Stimulated activated CD8-positive, alpha-beta memory T cell treated with anti-CD3 and anti-CD28 coated beads, Interleukin-7, amount 100 ng/mL, for 24 hours (primary cell): ENCODE results near the gene CRYL1.

Source experiments
- DNase-seq: peaks from one replicate; pipeline ENCODE4 v3.0.0-alpha.2; 2020; ENCODE audit warnings: low read depth

Gene CRYL1, protein sequence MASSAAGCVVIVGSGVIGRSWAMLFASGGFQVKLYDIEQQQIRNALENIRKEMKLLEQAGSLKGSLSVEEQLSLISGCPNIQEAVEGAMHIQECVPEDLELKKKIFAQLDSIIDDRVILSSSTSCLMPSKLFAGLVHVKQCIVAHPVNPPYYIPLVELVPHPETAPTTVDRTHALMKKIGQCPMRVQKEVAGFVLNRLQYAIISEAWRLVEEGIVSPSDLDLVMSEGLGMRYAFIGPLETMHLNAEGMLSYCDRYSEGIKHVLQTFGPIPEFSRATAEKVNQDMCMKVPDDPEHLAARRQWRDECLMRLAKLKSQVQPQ

DNA sequence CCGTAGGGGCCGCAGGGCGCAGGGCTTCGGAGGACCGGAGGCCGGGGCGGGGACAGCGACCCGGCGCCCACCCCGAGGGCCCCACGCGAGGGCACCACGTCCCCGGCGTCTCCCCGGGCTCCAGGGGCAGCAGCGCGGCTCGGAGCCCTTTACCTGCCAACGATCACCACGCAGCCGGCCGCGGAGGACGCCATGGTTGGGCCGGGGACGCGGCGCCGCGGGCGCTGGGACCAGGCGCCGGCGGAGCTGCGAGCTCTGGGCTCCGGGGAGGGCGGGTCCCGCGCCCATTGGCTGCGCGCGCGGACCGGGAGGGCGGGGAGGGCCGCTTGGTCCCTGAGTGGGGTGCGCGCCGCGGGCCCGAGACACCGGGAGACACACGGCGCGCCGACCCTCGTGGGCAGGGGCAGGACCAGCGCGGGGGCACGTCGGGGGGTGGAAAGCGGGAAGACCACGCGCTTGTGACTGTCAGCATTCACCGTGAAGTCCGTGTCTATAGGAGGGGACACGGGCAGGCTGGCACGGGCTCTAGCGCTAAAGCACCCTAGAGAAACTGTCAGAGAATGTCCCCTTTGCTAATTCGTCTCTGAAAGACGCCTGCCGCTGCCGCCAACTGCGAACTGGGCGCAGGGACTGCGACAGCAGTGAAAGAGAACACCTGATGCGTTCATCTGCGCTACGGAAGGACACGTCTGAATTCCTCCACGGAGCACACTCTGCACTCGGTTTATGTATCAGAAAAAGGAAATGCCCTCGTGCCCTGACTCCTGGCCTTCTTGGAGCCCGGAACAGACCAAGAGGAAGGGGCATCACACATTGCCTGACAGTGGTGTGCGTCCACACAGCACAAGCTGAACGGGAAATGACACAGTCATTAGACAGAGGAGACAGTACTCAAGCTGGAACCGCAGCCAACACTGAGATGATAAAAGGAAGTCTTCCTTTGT, at the start of gene CRYL1:
Gene CRYL1, minus strand, starts transcription at position 257 of the 944 bp plus-strand sequence. Its CDS starts 63 bp downstream, at position 194.
- DNase-seq: peak; percentile 38

DNA sequence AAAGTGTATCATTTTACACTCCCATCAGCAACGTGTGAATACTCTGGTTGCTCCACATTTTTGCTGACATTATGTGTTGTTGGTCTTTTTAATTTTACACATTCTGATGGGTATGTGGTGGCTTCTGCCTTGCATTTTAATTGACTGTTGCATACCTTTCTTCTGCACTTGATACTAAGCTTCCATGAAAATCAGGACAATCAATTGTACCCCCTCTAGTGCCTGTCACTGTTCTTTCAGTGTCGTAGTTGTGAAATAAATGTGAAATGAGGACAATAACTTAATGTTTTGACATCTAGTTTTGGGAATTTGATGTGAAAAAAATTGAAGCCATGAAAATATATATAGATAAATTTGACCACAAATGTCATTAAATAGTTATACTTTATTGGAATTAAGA, 48.0 kb upstream of the CRYL1 start:
- no peak for DNase-seq

DNA sequence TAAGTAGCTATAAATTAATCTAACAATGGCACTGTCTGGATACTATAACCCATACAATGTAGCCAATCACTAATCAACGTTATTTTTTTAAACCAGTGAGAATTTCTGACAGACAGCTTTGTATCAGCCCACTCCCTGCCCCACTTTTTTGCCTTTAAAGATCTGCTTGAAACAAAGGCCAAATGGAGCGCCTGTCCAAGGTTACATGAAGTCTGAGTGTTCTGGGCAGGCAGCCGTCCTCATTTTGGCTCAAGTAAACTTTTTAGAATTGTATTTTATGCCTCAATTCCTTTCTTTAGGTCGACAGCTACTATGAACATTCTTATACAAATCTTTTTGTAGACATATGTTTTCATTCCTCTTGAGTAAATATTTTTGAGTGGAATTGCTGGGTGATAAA, 47.5 kb upstream of the CRYL1 start:
- no peak for DNase-seq

DNA sequence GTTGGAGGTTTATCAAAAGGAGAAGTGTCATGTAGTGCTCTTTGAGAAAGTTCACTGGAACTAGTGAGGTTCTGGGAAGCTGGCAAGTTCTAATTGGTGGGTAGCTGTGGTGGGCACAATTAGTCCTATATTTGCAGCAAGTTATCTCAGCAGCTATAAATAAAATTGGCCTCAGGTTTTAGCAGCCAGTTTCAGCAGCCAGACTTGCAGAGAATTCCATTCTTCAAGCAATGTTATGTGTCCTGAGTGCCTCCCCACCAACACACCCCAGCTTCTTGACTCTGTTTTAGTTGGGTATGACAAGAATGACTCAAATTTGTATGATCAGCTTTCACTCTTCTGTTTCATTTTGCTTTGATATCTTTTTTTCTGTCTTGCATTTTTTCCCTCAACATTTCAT, 46.0 kb upstream of the CRYL1 start:
- no peak for DNase-seq

DNA sequence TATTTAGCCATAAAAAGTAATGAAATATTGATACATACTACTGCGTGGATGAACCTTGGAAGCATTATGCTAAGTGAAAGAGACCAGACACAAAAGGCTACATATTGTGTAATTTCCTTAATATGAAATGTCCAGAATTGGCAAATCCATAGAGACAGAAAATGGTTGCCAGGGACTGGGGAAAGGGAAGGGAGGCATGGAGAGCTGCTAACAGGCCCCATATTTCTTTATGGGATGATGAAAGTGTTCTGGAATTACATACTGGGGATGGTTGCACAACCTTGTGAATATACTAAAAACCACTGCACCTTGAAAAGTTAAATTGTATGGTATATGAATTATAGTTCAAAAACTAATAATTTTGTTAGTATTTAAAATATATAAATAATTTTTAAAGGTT, 44.9 kb upstream of the CRYL1 start:
- no peak for DNase-seq

DNA sequence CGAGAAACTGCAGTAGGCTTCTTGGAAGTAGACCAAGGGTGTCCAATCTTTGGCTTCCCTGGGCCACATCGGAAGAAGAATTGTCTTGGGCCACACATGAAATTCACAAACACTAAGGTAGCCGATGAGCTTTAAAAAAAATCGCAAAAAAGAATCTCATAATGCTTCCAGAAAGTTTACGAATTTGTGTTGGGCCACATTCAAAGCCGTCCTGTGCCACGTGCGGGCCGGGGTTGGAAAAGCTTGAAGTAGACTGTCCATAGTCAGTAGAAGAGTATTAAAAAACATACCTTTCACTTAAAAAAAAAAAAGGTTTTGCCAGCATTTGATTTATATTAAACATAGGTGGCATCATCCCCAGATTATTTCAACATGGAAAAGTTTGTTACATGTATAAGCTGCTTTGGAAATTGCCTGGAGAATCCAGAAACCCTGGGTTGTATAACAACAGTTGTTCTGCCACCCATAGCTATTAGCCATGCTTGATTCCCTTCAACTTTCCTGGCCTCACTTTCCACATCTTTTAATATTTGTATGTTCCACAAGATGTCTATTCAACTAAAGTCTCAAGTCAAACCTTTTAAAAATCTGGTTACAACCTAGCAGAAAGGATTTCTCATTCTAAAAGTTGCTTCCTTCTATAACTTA, 42.3 kb upstream of the CRYL1 start:
- DNase-seq: no peak

DNA sequence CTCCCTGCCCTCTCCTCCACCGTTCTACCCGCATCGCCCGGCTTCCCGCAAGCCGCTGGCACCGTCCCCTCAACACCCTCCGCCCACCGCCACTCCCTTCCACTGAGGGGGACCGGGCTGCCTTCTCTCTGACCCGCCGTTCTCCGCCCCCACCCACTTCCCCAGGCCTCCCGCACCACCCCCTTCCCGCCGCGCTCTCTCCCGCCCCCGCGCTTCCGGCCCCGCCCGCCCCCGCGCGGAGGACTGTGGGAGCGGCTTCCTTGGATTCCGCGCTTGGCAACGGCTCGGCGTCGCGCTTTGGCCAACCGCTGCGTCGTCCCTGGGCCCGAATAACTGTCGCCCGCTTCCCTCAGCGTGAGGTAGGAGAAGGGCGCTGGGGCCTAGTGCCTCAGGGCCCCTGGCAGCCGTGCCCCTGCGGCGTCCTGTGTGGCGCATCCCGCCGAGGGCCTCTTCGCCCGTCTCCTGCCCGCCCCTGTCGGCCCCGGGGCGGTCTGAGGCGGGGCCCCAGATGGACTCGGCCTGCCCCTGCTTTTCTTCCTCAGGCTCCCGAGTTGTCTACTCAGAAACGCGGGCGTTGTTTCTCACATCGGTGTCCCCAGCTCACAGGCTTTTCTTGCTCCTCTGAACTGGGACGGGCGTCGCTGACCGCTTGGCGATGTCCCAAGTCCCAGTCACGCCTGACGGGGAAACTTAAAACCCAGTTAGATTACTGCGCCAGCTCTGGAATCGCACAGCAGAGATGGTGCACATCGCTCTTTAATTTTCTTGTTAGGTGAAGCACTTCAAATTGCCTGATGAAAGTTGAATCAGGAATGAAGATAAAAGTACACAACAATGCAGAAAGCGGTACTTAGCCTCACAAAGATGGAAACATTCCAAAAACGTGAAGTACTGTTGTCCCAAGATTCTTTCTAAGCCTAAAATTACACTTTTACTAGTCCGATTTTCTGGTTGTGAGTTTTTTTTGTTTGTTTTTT, 41.5 kb upstream of the CRYL1 start, which contains the start of gene IFT88:
Gene IFT88, plus strand, starts transcription at position 260 of the 977 bp plus-strand sequence. CDS start 7,229 bp downstream, outside the sequence.
- DNase-seq: peak; percentile 66

DNA sequence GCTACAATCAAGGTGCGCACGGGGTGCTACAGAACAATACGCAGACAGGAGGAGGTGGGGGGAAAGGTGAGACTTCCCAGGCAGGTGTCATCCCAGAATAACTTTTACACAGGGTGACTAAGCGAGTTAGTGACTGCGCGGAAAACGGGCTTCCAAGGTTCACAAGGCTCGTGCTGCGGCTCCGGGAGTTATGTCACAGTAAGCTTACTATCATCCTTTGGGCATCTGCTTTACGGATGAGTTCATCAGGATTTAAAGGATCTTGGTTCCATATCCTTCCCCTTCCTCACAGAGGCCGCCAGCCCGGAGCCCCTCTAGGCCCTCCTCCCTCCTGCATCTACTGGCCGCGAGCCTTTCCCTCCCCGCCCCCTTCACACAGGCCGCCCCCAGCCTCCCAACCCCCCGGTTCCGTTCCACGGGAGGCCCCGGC, 40.8 kb upstream of the CRYL1 start:
- no peak for DNase-seq

DNA sequence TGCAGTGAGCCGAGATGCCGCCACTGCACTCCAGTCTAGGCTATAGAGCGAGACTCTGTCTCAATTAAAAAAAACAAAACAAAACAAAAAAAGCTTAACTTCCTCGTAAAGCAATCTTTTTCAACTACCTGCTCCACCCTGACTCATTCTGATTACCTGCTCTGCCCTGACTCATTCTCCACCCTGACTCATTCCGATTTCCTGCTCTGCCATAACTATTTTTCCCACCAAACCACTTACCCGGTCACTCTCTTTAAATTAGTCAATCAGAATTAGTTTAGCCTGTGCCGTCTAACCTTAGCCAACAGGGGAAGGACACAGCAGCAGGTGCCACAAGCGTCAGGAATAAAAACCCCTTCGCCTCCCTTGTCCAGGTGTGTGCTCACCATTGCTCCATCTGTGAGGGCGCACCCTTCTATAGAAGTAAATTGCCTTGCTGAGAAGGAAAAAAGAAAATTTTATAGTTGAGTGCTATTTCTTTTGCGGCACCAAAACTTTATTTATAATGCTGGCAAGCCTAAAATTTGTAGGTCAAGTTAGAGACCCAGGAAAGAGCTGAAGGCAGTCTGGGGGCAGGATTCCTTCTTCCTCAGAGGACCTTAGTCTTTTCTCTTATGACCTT, 39.6 kb upstream of the CRYL1 start:
- DNase-seq: no peak

DNA sequence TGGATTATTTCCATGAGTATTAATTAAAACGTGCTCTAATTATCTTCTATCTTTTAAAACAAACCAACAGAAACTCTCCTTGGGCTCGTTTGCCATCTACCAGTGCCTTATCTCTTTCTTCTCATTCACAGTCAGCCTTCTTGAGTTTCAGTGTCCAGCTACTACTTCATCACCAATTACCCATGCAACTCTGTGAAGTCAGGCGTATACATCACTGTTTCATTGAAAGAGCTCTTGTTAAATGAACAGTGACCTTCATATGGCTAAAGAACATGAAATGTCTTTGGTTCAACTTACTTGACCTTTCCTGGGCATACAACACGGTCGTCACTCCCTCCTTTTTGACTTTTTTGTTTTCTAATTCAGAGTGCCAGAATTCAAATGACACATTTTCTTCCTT, 36.1 kb upstream of the CRYL1 start:
- DNase-seq: no peak

DNA sequence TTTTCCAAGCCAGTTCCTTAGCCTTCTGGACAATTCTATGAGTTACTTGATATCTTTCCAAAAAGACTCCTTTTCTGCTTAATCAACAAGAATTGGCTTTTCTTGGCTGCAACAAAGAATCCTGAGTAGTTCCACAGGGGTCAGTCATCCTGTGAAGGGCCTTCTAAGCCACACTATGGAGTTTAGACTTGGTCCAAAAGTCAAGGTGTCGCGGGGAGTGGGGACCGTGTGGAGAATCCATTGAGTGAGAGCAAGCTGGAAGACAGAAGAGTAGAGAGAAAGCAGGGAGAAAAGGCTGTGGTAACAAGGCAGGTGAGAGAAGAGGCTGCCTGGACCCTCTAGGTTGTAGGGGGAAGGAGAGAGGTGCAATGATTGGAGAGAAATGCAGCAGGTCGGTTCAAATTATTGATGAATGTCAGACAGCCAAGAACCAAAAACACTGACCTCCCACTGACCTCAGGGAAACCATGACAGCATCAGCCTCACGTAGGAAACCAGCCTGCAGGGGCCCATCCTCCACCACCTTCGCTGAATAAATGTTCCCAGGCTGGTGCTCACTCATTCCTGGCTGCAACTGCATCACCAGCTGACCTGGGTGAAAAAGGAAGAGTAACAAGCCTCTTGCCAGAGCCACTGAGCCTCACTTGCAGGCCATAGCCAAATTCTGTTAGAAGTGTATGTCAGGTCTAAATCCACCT, 34.2 kb upstream of the CRYL1 start:
- DNase-seq: no peak

DNA sequence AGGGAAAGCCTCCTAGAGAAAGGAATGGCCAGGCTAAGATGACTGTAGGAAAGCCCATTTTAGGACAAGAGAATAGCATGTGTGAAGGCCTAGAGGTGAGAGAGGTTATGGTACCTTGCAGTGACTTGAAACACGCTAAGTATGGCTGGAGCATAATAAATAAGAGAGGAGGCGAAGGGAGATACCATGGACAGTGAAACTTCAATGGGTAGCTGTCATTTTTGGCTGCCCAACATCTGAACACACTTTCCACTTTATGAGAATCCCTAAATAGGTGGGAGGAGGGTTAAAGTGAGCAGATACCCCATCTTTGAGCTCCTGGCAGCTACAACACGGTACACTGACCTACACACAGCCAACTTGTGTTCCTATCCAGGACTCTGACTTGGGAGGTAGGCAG, 33.3 kb upstream of the CRYL1 start:
- DNase-seq: no peak

DNA sequence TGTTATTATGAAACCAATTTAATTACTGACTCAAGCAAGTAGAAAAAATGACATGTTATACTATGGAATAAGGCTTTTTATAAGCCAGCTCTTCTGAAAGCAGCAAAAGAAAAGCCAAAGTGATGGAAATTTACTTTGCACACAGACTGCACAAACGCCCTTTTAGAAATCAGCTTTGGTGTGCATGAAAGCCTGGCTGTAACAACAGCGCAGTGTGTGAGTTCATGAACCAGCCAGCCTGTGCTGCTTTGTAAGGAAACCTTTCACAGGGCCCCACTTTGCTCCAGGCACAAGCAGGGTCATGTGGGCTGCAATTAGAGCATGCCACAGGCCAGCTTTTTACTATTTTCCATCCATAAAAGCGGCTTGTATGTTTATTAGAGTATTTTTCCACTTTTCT, 27.7 kb upstream of the CRYL1 start:
- no peak for DNase-seq

DNA sequence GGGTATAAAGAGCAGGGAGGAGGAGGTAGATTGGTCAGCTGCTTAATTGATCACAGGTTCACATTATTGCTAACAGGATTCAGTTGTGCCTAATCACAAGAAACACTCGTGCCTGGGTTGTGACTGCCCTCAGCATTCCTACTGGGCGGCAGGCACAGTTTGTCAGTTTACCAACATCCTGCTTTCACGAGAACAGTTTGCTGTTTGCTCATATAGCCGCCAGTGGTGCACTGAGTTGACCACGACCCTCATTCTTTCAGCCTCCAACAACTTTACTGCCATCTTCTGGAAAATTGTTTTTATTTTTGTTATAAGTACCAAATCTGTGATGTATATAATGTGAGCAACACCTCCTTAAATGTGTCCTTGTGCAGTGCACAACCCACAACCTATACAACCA, 25.1 kb upstream of the CRYL1 start:
- no peak for DNase-seq

DNA sequence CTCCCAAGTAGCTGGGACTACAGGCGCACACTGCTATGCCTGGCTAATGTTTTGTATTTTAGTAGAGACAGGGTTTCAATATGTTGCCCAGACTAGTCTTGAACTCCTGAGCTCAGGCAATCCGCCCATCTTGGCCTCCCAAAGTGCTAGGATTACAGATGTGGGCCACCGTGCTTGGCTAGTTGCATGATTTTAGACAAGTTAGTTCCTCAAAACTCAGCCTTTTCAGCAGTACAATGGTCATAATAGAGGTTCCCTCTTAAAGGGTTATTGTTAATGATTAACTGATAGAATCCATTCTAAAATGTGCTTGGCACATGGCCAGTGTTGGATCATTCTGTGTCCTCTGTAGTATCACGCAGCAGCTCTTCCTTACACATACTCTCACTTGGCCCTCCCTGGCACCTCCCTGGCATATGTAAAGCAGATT, 21.8 kb upstream of the CRYL1 start:
- no peak for DNase-seq

DNA sequence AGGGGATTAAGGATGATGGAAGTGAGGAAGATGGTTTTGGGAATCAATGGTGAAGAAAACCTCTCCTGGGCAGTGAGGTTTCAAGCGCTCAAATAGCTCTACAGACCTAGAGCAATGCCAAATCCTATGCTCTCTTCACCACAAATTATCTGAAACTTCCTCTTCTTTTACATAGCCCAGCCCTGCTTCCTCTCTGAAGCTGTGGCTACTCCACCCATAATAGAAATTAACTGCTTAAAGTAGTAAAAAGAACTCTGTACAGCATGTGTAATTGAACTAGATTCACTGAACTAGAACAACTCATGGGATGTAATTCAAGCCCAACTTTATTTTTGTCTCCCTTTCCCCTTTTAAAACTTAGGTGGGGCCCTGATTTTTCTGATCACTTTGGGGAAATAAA, 20.9 kb upstream of the CRYL1 start:
- no peak for DNase-seq

DNA sequence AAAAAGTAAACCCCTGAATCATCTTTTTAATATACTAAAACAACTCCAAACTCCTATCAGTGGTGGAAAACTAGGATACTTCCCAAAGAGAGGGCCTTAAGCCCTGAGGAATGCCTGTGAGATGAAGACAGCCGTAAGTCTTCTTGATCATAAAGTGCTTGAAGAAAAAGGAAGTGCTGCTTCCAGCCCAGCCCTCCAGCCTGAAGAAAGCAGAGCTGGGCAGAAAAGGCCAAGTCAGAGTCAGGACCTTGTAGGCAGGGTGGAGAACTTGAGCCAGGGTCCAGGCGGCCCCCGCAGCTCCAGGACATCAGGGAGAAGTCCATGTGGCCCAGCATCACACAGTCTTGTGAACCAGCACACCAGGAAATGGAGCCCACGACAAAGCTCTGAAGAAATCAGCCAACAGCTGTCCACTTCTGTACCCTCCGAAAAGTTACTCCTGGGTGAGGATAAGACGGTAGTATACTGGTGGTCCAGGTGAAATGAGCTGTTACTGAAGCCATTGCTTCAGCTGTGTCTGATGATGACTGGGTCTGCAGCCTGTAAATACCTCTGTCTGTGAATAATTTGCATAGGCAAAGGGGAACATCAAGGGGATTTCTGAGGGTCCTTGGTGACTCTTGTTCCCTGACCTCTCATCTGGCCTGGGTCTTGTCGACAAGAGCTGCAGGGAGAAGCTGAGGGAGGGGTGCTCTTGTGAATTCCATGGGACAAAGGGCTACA, 18.7 kb upstream of the CRYL1 start:
- no peak for DNase-seq

DNA sequence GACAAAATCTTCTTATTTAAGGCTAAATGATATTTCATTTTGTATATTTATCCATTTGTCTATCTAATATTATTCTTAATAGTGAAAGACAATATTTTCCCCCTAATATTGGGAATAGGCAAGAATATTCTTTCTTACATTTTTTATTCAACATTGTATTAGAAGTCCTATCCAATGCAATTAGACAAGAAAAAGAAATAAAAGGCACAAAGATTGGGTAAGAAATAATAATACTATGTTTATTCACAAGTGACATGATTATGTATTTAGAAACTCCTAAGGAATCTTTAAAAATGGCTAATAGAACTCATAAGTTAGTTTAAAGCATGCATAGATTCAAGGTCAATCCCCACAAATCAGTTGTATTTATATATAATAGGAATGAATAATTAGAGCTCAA, 11.3 kb upstream of the CRYL1 start:
- no peak for DNase-seq

DNA sequence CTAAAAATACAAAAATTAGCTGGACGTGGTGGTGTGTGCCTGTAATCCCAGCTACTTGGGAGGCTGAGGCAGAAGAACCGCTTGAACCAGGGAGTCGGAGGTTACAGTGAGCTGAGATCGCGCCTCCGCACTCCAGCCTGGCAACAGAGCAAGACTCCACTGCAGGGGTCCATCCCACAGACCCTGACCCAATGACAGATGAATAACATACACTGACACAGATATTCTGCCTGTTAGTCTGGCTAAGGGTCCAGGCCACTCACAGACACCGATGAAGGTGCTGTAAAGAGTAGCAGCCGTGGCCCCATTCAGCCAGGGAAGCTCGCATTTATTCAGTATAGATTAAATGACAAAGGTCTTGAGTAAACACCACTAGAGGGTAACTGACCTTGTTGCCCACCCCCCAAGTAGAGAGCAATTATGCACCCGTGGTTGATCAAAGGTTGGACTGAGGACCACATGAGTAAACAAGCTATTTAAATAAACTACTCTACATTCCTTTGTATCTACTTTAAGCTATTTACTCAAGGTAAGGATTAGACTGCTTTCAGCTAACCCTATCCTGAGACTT, 8.5 kb upstream of the CRYL1 start:
- no peak for DNase-seq
